Right lobe of liver (tissue), 6 donors: Measurements from ENCODE around the gene C12orf42. TPM values are rescaled to one million over a fixed set of nuclear protein-coding genes. Genes with fewer than 3 reads are reported as not detected.

Experiments
- ATAC-seq, 4 donors: fragments of 200-7000 bp; cut with Tn5 transposase; one replicate each; pipeline ENCODE4 v1.9.1; 2020; ENCODE audit warnings: mild to moderate bottlenecking in 4 of 4, moderate library complexity in 4 of 4
- DNase-seq, 3 donors: peaks; one replicate each; pipeline ENCODE4 v3.0.0-alpha.2; 2020
- H3K27ac ChIP-seq, 3 donors: fragments of 200-600 bp; one replicate each; pipeline ENCODE4 v1.8.0; 2022
- H3K27me3 ChIP-seq, 2 donors: fragments of 200-600 bp; one replicate each; pipeline ENCODE4 v1.8.0; 2022
- H3K36me3 ChIP-seq, 4 donors: fragments of 200-600 bp; sonication (generic) in 1 of 4; one replicate each; pipeline versions ENCODE4 v1.5.1 to v1.8.0; 2017 to 2022; ENCODE audit warnings: control low read depth in 1 of 4
- H3K4me1 ChIP-seq, 4 donors: fragments of 200-600 bp; sonication (generic) in 1 of 4; one replicate each; pipeline versions ENCODE4 v1.5.1 to v1.8.0; 2017 to 2022; ENCODE audit warnings: control low read depth in 1 of 4
- H3K4me3 ChIP-seq, 3 donors: fragments of 200-600 bp; one replicate each; pipeline ENCODE4 v1.8.0; 2022
- H3K9me3 ChIP-seq, 4 donors: fragments of 200-600 bp; sonication (generic) in 1 of 4; one replicate each; pipeline versions ENCODE4 v1.5.1 to v1.8.0; 2017 to 2022; ENCODE audit warnings: control low read depth in 1 of 4
- CTCF ChIP-seq, 4 donors: fragments of 200-600 bp in 3 of 4; fragments of 450-650 bp in 1 of 4; IDR thresholded peaks; one replicate each; pipeline versions ENCODE4 v1.5.1 to v1.8.0; 2016 to 2022; ENCODE audit warnings: antibody characterized with exemption in 4 of 4, mild to moderate bottlenecking in 2 of 4
- POLR2A ChIP-seq: fragments of 450-650 bp; IDR thresholded peaks from one replicate; pipeline ENCODE4 v1.6.1; 2017; ENCODE audit warnings: antibody characterized with exemption, mild to moderate bottlenecking
- WGBS: methylation state at CpG from one replicate; pipeline ENCODE4 v1.1.6; 2018; ENCODE audit warnings: low coverage, low lambda C conversion rate; ENCODE audit not compliant: insufficient coverage; ENCODE audit errors: missing lambda C conversion rate; 5-methylcytosine and 5-hydroxymethylcytosine counted together
- intact Hi-C, 2 donors: fragments of 100-400 bp; cut with DNase I; formaldehyde crosslinking; loops; one replicate each; pipeline versions ENCODE4 v1.11.2 to v1.14.1; 2022
- total RNA-seq, 6 experiments: library from RNA; depleted of rRNA in 2 of 6; stranded (reverse); fragments of >200 nt in 2 of 6; fragmentation: NEBNext Ultra II Directional in 3 of 6; extraction: Animal tissue kit (Norgen Biotek cat#: 25700) in 3 of 6; gene quantifications; one replicate each; pipeline versions ENCODE4 v1.1.0 to v1.2.4, GENCODE V29; 2016 to 2023
- donor health status: DM: no; HTN: yes; CAD: no.
- donor health status: DM: no; HTN: no; CAD: no.
- donor health status: DM: no; HTN: no; CAD: no.
- donor health status: DM: no; HTN: yes; CAD: no.
- donor health status: DM: no; HTN: yes; CAD: no.

Gene C12orf42
- total RNA-seq, 6 experiments from 2014 or later: not detected

- ATAC-seq (no peak), DNase-seq (no peak)
Observed at GRCh38 chr12:103278329-103278728, 217.4 kb downstream of the C12orf42 start.

GRCh38 chr12:103273645-103274044, 222.1 kb downstream of the C12orf42 start:
- H3K4me3 ChIP-seq: no peak overlapping the region
- no peaks in the 10 kb centered on the region for H3K27me3 ChIP-seq
- ATAC-seq (peak in 1 of 4 donors; percentile 88), DNase-seq (no peak)
- WGBS: 49% methylated on average over 3 of the region's 3 CpGs
- intact Hi-C loops: no loop called here
- no peaks in the 10 kb centered on the region for H3K4me1 ChIP-seq
- no peaks in the 10 kb centered on the region for H3K36me3 ChIP-seq
- TF ChIP-seq POLR2A: no peak
- no peak for TF ChIP-seq CTCF (IDR thresholded peaks at IDR 0.05)
- no peak overlapping the region for H3K27ac ChIP-seq
- no peaks in the 10 kb centered on the region for H3K9me3 ChIP-seq

More at GRCh38 chr12:103278329-103278728, 217.4 kb downstream of the C12orf42 start:
- Histone ChIP-seq H3K27ac (no peak overlapping the region), H3K9me3 (no peaks in the 10 kb centered on the region), H3K36me3 (no peaks in the 10 kb centered on the region), H3K4me3 (no peak overlapping the region), H3K27me3 (no peaks in the 10 kb centered on the region), H3K4me1 (no peaks in the 10 kb centered on the region)
- no peak for TF ChIP-seq POLR2A
- no peak for TF ChIP-seq CTCF (IDR thresholded peaks at IDR 0.05)
- 40% methylated on average over 1 of the region's 3 CpGs for WGBS
- intact Hi-C loops: no loop called here

GRCh38 chr12:103272949-103273348, 222.8 kb downstream of the C12orf42 start:
- H3K4me1 ChIP-seq: no peaks in the 10 kb centered on the region
- no peaks in the 10 kb centered on the region for H3K9me3 ChIP-seq
- H3K27me3 ChIP-seq: no peaks in the 10 kb centered on the region
- no peak overlapping the region for H3K4me3 ChIP-seq
- TF ChIP-seq CTCF (IDR thresholded peaks at IDR 0.05) (no peak), POLR2A (no peak)
- 83% methylated on average over 1 of the region's 1 CpG for WGBS
- DNase-seq: no peak
- ATAC-seq: peak in 1 of 4 donors; percentile 16
- intact Hi-C loops: no loop called here
- H3K27ac ChIP-seq: no peak overlapping the region
- H3K36me3 ChIP-seq: no peaks in the 10 kb centered on the region

GRCh38 chr12:103269946-103270345, 225.8 kb downstream of the C12orf42 start:
- Histone ChIP-seq H3K27ac (no peak overlapping the region), H3K27me3 (no peaks in the 10 kb centered on the region), H3K9me3 (no peaks in the 10 kb centered on the region), H3K36me3 (no peaks in the 10 kb centered on the region), H3K4me1 (no peaks in the 10 kb centered on the region), H3K4me3 (no peak overlapping the region)
- TF ChIP-seq POLR2A: no peak
- no peak for TF ChIP-seq CTCF (IDR thresholded peaks at IDR 0.05)
- no peak for DNase-seq
- intact Hi-C loops: no loop called here
- ATAC-seq: no peak

- H3K4me1 ChIP-seq: no peaks in the 10 kb centered on the region
- H3K9me3 ChIP-seq: no peaks in the 10 kb centered on the region
- H3K27me3 ChIP-seq: no peaks in the 10 kb centered on the region
- intact Hi-C loops: no loop called here
- TF ChIP-seq POLR2A (no peak), CTCF (IDR thresholded peaks at IDR 0.05) (no peak)
- H3K4me3 ChIP-seq: no peak overlapping the region
- no peak overlapping the region for H3K27ac ChIP-seq
- no peak for ATAC-seq
- DNase-seq: no peak
- WGBS: 52% methylated on average over 5 of the region's 5 CpGs
- H3K36me3 ChIP-seq: no peaks in the 10 kb centered on the region
Observed at GRCh38 chr12:103268831-103269514, 226.8 kb downstream of the C12orf42 start.
